HL-60 (cell line): Measurements from ENCODE around the gene DAZAP1.

Experiments
- DNase-seq, 2 experiments: peaks; one replicate each; pipeline ENCODE4 v3.0.0-alpha.2; 2010 to 2020; ENCODE audit warnings: low read depth in 1 of 2, low spot score in 1 of 2
- H3K27ac ChIP-seq: fragments of 250-450 bp; sonication (Bioruptor Pico); replicated peaks from 2 replicates; pipeline ENCODE4 v1.5.1; 2020; ENCODE audit warnings: mild to moderate bottlenecking, moderate library complexity
- H3K27me3 ChIP-seq: fragments of 250-450 bp; sonication (Bioruptor Pico); 2 replicates; pipeline ENCODE4 v1.5.1; 2021; ENCODE audit warnings: mild to moderate bottlenecking, moderate library complexity; ENCODE audit not compliant: insufficient read depth, poor library complexity, severe bottlenecking
- H3K4me3 ChIP-seq: replicated peaks from 2 replicates; pipeline ENCODE4 v1.5.1; 2011; ENCODE audit warnings: mild to moderate bottlenecking, control low read depth, low read length; ENCODE audit not compliant: insufficient read depth
- CTCF ChIP-seq: IDR thresholded peaks from one replicate; pipeline ENCODE4 v1.5.1; 2011; ENCODE audit warnings: low read length, control low read depth, inconsistent platforms; ENCODE audit not compliant: insufficient read depth
- GABPA ChIP-seq: IDR thresholded peaks from 2 replicates; pipeline ENCODE4 v1.6.1; 2012; ENCODE audit warnings: low read depth
- POLR2AphosphoS5 ChIP-seq: IDR thresholded peaks from 2 replicates; pipeline ENCODE4 v1.6.1; 2012; ENCODE audit warnings: low read depth
- SPI1 ChIP-seq: IDR thresholded peaks from 2 replicates; pipeline ENCODE4 v1.6.1; 2012; ENCODE audit warnings: low read depth, mild to moderate bottlenecking, borderline replicate concordance
- TF ChIP-seq, protein P1 (sequence below): IDR thresholded peaks from 2 replicates; pipeline ENCODE4 v1.6.1; 2012; ENCODE audit warnings: low read depth; ENCODE audit not compliant: insufficient replicate concordance

DAZAP1 gene

GRCh38 chr19:1397838-1398237 lies 9.5 kb upstream of the DAZAP1 start:
- Histone ChIP-seq H3K4me3 (no peak overlapping the region), H3K27ac (no peak overlapping the region), H3K27me3 (peaks cover 5% of the 10 kb centered on the region)
- TF ChIP-seq, protein P1, sequence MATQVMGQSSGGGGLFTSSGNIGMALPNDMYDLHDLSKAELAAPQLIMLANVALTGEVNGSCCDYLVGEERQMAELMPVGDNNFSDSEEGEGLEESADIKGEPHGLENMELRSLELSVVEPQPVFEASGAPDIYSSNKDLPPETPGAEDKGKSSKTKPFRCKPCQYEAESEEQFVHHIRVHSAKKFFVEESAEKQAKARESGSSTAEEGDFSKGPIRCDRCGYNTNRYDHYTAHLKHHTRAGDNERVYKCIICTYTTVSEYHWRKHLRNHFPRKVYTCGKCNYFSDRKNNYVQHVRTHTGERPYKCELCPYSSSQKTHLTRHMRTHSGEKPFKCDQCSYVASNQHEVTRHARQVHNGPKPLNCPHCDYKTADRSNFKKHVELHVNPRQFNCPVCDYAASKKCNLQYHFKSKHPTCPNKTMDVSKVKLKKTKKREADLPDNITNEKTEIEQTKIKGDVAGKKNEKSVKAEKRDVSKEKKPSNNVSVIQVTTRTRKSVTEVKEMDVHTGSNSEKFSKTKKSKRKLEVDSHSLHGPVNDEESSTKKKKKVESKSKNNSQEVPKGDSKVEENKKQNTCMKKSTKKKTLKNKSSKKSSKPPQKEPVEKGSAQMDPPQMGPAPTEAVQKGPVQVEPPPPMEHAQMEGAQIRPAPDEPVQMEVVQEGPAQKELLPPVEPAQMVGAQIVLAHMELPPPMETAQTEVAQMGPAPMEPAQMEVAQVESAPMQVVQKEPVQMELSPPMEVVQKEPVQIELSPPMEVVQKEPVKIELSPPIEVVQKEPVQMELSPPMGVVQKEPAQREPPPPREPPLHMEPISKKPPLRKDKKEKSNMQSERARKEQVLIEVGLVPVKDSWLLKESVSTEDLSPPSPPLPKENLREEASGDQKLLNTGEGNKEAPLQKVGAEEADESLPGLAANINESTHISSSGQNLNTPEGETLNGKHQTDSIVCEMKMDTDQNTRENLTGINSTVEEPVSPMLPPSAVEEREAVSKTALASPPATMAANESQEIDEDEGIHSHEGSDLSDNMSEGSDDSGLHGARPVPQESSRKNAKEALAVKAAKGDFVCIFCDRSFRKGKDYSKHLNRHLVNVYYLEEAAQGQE, result no peak
- TF ChIP-seq POLR2AphosphoS5 (no peak), GABPA (no peak), SPI1 (no peak), CTCF (no peak)
- DNase-seq, result peak in 1 of 2 experiments; percentile 67

DNA sequence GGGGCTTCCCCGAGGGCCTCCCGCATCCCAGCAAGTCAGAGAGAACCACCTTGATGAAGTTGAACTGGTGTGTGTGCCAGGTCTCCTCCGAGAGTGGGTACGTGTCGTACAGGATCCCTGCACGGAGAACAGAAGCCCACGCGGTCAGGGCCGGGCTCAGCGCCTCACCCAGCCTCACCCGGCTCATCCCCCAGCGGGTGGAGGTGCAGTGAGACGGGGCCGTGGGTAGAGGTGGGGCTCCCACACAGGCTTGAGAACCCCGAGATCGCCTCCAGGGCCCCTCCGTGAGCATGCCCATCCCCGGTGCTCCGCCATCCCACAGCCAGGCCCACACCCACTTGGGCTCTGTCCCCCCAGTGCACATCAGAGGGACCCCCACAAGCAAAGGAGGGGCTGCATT lies 8.3 kb upstream of the DAZAP1 start:
- H3K27ac ChIP-seq, result no peak overlapping the region

GRCh38 chr19:1399745-1400144 lies 7.6 kb upstream of the DAZAP1 start:
- H3K27me3 ChIP-seq, result peaks cover 5% of the 10 kb centered on the region
- DNase-seq, result no peak
- no peak overlapping the region for H3K27ac ChIP-seq
- no peak overlapping the region for H3K4me3 ChIP-seq
- TF ChIP-seq POLR2AphosphoS5 (no peak), CTCF (no peak), SPI1 (no peak)
- TF ChIP-seq, protein P1, result no peak

More for the DNA sequence above, 8.3 kb upstream of the DAZAP1 start:
- DNase-seq, result no peak
- H3K27me3 ChIP-seq, result peaks cover 5% of the 10 kb centered on the region
- TF ChIP-seq, protein P1, result no peak
- TF ChIP-seq POLR2AphosphoS5 (no peak), GABPA (no peak), SPI1 (no peak), CTCF (no peak)
- H3K4me3 ChIP-seq, result no peak overlapping the region
